GM12892 (cell line): ENCODE measurements around the gene C1orf116.

Source experiments
- POLR2A ChIP-seq: IDR thresholded peaks from 2 replicates; pipeline ENCODE4 v1.6.1; 2011; ENCODE audit warnings: low read depth, low read length, control low read depth
- POLR2AphosphoS5 ChIP-seq: IDR thresholded peaks from 2 replicates; pipeline ENCODE4 v1.6.1; 2011; ENCODE audit warnings: low read depth, low read length, control low read depth

DNA sequence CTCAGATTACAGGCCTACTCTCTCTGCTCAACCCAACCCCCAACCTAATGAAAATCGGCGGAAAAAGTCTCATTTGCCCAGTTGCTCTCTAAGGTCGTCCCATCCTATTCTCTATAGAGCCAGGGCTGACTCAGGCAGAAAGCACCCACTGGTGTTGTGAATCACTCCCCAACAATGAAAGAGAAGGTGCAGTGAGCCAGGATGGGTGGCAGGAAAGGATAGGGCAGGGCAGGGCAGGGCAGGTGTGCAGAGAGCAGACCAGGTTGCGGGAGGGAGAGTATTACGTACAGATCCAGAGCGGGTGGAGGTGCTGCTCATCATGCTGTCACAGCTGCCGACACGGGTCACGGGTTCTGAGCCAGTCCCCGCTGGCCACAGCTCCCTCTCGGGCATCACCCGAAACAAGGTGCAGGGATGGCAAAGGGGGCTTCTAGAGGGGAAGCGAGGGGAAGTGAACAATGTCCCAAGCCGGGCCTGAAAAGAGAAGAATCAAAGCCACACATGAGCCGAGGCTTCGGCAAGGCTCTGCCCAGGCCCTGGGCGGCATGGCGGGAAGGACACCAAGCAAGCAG, 5.3 kb downstream of the C1orf116 start:
- no peak for TF ChIP-seq POLR2AphosphoS5
- TF ChIP-seq POLR2A: no peak
